ENCODE data around the gene EGR2. TPM values are rescaled to one million over a fixed set of nuclear protein-coding genes. Genes with fewer than 3 reads are reported as not detected.

Gene EGR2
- total and polyA plus RNA-seq, 10 of the 15 experiments (the other 5 are each of a cell fraction or from before 2014, with no cell fraction given) = 8.3 to 56.5 (median 16.2) TPM

DNA sequence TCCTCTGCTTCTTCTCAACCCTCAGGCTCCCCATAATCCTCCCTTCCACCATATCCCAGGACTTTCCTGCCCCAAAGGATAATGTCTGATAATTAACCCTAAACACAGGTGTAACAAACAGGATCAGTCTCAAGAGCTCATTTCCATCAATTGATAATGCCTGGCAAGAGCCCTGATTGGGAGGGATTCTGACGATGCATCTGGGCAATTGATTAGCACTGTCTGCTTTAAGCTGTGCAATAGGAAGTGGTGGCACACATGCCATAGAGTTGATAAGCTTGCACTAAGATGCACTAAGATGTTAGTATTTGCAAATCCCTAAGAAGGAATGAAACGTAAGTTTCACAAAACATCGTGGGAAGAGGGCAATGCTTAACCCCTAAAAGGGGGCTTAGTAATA lies 27.4 kb upstream of the EGR2 start:
- peaks cover 9% of the 10 kb centered on the region for H3K9me3 ChIP-seq (replicated peaks; ENCODE audit: control insufficient read depth, insufficient read depth, low read length)
- H3K36me3 ChIP-seq (ENCODE audit: control insufficient read depth in 2 of 2, insufficient read depth in 2 of 2, low read length in 1 of 2) = no peaks in the 10 kb centered on the region
- intact Hi-C loops (cut with micrococcal nuclease; ENCODE audit: unreplicated experiment) (no loop called here), in situ Hi-C loops (cut with MboI) (no loop called here)
- no peak overlapping the region for H3K4me2 ChIP-seq (ENCODE audit: control insufficient read depth, insufficient read depth)
- no peaks in the 10 kb centered on the region for H3K79me2 ChIP-seq (ENCODE audit: control insufficient read depth, insufficient read depth, low read length)
- BruUV-seq (replicated peaks) = no TSS peak
- H3K27me3 ChIP-seq (replicated peaks in 1 of 2; ENCODE audit: control insufficient read depth in 2 of 2, insufficient read depth in 2 of 2, low read length in 1 of 2) = no peaks in the 10 kb centered on the region
- POLR2A ChIA-PET = interaction anchor here (0.5 to 1.7 kb wide), 5 partner anchors 8 to 448 kb away, joined by 3 to 8 read pairs (median 4); no protein-coding TSS in a partner anchor
- H4K20me1 ChIP-seq (ENCODE audit: control insufficient read depth, insufficient read depth) = no peaks in the 10 kb centered on the region
- H3K9ac ChIP-seq (ENCODE audit: control insufficient read depth, insufficient read depth, low read length) = no peak overlapping the region
- DNase-seq (ENCODE audit: low read depth, low spot score) = no peak
- ATAC-seq = no peak
- WGBS (ENCODE audit: insufficient coverage, insufficient replicate concordance, low lambda C conversion rate, missing lambda C conversion rate) = 91% methylated on average over 3 of the region's 3 CpGs
- FAIRE-seq = no peak
- H3K4me3 ChIP-seq = no peak overlapping the region
- H2AFZ ChIP-seq (ENCODE audit: control insufficient read depth, low read depth, low read length) = no peak overlapping the region
- H3K27ac ChIP-seq (ENCODE audit: control insufficient read depth, insufficient read depth) = no peak overlapping the region
- RAD21 ChIA-PET (ENCODE audit: unreplicated experiment) = interaction anchor here (0.7 to 1.8 kb wide), 7 partner anchors 9 to 314 kb away, joined by 3 to 10 read pairs (median 5); partner anchors contain the start of gene EGR2
- CTCF ChIA-PET = interaction anchor here (0.7 to 1.5 kb wide), 9 partner anchors 9 to 877 kb away, joined by 3 to 12 read pairs (median 4); no protein-coding TSS in a partner anchor
- SMC1A ChIA-PET (ENCODE audit: uncharacterized antibody, unreplicated experiment) = interaction anchor here (0.6 to 2.0 kb wide), 12 partner anchors 9 to 679 kb away, joined by 3 to 22 read pairs (median 4); no protein-coding TSS in a partner anchor
- H3K4me1 ChIP-seq (ENCODE audit: control insufficient read depth, insufficient read depth, low read length) = no peaks in the 10 kb centered on the region
- no peak for TF ChIP-seq TAF1 (IDR thresholded peaks at IDR 0.05; ENCODE audit: borderline replicate concordance, low read depth, low read length)
- TF ChIP-seq SRF (IDR thresholded peaks at IDR 0.05; ENCODE audit: low read depth in 2 of 2, low read length in 2 of 2) = peak in 1 of 2 experiments; percentile 87; a peak in 2 of 4 replicates
- no peak for TF ChIP-seq IRF4 (IDR thresholded peaks at IDR 0.05; ENCODE audit: low read depth, low read length)
- TF ChIP-seq CREM (IDR thresholded peaks at IDR 0.05; ENCODE audit: low read depth) = no peak
- TF ChIP-seq YBX1 (IDR thresholded peaks at IDR 0.05) = no peak
- TF ChIP-seq, protein P1, sequence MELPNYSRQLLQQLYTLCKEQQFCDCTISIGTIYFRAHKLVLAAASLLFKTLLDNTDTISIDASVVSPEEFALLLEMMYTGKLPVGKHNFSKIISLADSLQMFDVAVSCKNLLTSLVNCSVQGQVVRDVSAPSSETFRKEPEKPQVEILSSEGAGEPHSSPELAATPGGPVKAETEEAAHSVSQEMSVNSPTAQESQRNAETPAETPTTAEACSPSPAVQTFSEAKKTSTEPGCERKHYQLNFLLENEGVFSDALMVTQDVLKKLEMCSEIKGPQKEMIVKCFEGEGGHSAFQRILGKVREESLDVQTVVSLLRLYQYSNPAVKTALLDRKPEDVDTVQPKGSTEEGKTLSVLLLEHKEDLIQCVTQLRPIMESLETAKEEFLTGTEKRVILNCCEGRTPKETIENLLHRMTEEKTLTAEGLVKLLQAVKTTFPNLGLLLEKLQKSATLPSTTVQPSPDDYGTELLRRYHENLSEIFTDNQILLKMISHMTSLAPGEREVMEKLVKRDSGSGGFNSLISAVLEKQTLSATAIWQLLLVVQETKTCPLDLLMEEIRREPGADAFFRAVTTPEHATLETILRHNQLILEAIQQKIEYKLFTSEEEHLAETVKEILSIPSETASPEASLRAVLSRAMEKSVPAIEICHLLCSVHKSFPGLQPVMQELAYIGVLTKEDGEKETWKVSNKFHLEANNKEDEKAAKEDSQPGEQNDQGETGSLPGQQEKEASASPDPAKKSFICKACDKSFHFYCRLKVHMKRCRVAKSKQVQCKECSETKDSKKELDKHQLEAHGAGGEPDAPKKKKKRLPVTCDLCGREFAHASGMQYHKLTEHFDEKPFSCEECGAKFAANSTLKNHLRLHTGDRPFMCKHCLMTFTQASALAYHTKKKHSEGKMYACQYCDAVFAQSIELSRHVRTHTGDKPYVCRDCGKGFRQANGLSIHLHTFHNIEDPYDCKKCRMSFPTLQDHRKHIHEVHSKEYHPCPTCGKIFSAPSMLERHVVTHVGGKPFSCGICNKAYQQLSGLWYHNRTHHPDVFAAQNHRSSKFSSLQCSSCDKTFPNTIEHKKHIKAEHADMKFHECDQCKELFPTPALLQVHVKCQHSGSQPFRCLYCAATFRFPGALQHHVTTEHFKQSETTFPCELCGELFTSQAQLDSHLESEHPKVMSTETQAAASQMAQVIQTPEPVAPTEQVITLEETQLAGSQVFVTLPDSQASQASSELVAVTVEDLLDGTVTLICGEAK (IDR thresholded peaks at IDR 0.05; ENCODE audit: borderline replicate concordance) = no peak
- TF ChIP-seq ZNF24 (IDR thresholded peaks at IDR 0.05) = no peak
- TF ChIP-seq MEF2A (IDR thresholded peaks at IDR 0.05; ENCODE audit: insufficient read depth, low read depth, low read length) = no peak
- TF ChIP-seq ASH2L (IDR thresholded peaks at IDR 0.05; ENCODE audit: borderline replicate concordance, low read depth) = no peak
- TF ChIP-seq, protein P2, sequence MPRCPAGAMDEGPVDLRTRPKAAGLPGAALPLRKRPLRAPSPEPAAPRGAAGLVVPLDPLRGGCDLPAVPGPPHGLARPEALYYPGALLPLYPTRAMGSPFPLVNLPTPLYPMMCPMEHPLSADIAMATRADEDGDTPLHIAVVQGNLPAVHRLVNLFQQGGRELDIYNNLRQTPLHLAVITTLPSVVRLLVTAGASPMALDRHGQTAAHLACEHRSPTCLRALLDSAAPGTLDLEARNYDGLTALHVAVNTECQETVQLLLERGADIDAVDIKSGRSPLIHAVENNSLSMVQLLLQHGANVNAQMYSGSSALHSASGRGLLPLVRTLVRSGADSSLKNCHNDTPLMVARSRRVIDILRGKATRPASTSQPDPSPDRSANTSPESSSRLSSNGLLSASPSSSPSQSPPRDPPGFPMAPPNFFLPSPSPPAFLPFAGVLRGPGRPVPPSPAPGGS (IDR thresholded peaks at IDR 0.05; ENCODE audit: borderline replicate concordance, insufficient read depth, low read depth, low read length, poor library complexity, severe bottlenecking) = no peak
- TF ChIP-seq NFYB (IDR thresholded peaks at IDR 0.05; ENCODE audit: insufficient read depth, low read depth, low read length) = no peak
- TF ChIP-seq ZBED1 (IDR thresholded peaks at IDR 0.05; ENCODE audit: borderline replicate concordance) = no peak
- TF ChIP-seq, protein P3, sequence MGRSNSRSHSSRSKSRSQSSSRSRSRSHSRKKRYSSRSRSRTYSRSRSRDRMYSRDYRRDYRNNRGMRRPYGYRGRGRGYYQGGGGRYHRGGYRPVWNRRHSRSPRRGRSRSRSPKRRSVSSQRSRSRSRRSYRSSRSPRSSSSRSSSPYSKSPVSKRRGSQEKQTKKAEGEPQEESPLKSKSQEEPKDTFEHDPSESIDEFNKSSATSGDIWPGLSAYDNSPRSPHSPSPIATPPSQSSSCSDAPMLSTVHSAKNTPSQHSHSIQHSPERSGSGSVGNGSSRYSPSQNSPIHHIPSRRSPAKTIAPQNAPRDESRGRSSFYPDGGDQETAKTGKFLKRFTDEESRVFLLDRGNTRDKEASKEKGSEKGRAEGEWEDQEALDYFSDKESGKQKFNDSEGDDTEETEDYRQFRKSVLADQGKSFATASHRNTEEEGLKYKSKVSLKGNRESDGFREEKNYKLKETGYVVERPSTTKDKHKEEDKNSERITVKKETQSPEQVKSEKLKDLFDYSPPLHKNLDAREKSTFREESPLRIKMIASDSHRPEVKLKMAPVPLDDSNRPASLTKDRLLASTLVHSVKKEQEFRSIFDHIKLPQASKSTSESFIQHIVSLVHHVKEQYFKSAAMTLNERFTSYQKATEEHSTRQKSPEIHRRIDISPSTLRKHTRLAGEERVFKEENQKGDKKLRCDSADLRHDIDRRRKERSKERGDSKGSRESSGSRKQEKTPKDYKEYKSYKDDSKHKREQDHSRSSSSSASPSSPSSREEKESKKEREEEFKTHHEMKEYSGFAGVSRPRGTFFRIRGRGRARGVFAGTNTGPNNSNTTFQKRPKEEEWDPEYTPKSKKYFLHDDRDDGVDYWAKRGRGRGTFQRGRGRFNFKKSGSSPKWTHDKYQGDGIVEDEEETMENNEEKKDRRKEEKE (IDR thresholded peaks at IDR 0.05) = no peak
- no peak for TF ChIP-seq SMARCA5 (IDR thresholded peaks at IDR 0.05)
- TF ChIP-seq, protein P4, sequence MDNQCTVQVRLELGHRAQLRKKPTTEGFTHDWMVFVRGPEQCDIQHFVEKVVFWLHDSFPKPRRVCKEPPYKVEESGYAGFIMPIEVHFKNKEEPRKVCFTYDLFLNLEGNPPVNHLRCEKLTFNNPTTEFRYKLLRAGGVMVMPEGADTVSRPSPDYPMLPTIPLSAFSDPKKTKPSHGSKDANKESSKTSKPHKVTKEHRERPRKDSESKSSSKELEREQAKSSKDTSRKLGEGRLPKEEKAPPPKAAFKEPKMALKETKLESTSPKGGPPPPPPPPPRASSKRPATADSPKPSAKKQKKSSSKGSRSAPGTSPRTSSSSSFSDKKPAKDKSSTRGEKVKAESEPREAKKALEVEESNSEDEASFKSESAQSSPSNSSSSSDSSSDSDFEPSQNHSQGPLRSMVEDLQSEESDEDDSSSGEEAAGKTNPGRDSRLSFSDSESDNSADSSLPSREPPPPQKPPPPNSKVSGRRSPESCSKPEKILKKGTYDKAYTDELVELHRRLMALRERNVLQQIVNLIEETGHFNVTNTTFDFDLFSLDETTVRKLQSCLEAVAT (IDR thresholded peaks at IDR 0.05) = peak; percentile 71; the same call in 1 of the 2 replicates

All from GM12878 (cell line).